Retinal pigment epithelial cell (primary cell): ENCODE data around the gene INHA.
A peak's percentile ranks its signal among the peaks of the same experiment; 100 is the strongest.

ENCODE experiments used
- DNase-seq: peaks from one replicate; pipeline ENCODE4 v3.0.0-alpha.2; 2010; ENCODE audit warnings: low read depth
- H3K4me3 ChIP-seq: 2 replicates; pipeline ENCODE4 v1.5.1; 2011; ENCODE audit warnings: mild to moderate bottlenecking, low read length, control low read depth, moderate library complexity
- CTCF ChIP-seq: conservative IDR thresholded peaks from 2 replicates; pipeline ENCODE4 v1.5.1; 2011; ENCODE audit warnings: low read depth, low read length, control low read depth, inconsistent platforms

The INHA gene

GRCh38 chr2:219541611-219542180 is 30.4 kb upstream of the INHA start:
- DNase-seq = no peak
- peak overlapping the region; percentile 82 for H3K4me3 ChIP-seq
- peak; percentile 87 for TF ChIP-seq CTCF

- TF ChIP-seq CTCF = no peak
- H3K4me3 ChIP-seq = peak overlapping the region; percentile 82
- no peak for DNase-seq
Observed at GRCh38 chr2:219542931-219543595, 29.0 kb upstream of the INHA start.

GRCh38 chr2:219543596-219544358 is 28.3 kb upstream of the INHA start, which contains the start of the genes CHPF and TMEM198:
Gene CHPF, minus strand, starts transcription at chr2:219543809. Its CDS starts 271 bp downstream, at chr2:219543538.
Gene TMEM198, plus strand, starts transcription at chr2:219544028. Its CDS starts 700 bp downstream, at chr2:219544728.
- peak within 1 kb of the TSS; percentile 82 for H3K4me3 ChIP-seq
- no peak for TF ChIP-seq CTCF
- peak; percentile 95 for DNase-seq

DNA sequence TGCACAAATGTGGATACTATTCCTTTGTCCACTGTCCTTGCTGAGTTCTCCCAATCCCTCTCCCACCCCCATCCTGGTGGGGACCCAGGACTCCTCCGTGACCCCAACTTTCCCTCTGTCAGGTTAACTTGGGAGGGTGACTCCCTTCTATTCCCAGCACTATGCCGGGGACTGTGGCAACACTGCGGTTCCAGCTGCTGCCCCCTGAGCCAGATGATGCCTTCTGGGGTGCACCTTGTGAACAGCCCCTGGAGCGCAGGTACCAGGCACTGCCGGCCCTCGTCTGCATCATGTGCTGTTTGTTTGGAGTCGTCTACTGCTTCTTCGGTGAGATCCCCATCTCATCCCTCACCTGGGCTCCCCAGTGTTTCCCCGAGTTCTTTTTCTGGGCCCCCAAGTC is 27.5 kb upstream of the INHA start:
- no peak for DNase-seq
- no peak for TF ChIP-seq CTCF
- peak overlapping the region; percentile 82 for H3K4me3 ChIP-seq

DNA sequence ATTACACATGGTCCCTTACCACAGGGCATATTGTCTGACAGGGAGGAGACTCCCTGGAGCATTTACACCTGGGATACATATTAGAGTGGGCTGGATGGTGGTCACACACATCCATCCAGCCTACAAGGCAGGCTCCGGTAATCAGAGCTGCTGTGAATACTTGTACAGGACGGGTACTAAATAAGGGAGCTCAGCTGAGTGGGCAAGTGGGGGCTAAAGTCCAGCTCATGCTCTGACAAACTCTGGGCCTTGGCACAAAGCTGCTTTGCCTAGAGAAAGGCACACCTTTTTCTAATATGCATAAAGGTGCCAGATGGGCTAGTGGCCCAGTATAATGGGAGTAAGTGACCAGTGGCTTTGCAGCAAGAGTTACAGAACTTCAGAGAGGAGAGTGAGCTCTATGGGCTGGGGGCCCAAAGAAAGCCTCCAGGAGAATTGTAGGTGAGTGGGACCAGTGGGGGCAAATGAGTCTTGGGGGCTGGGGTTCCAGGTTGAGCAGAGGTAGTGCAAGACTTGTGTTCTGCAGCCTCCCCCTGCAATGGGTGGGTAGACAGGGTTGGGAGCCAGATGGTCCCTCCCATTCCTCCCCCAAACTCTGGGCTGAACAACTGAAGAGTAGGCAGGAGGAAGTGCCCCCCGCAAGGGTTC is 26.7 kb upstream of the INHA start:
- TF ChIP-seq CTCF = no peak
- DNase-seq = no peak
- H3K4me3 ChIP-seq = no peak overlapping the region

DNA sequence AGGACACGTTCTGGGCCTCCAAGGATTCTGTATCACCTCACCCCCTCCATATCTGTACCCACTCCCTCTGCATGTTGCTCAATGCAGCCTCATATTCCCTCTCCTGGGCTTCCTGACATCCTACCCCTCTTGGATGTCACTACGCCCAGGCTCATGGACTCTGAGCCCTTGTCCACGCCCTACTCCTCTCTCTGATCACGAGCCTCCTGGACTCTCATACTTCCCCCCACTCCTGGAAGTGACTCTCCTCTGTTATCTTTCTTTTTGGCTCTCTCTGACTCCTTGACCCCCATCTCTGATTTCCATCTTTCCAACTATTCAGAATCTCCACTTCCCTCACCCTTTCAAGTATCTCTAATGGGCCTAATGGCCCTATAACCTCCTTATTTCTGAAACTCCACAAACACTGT is 26.2 kb upstream of the INHA start:
- DNase-seq = no peak
- H3K4me3 ChIP-seq = no peak overlapping the region
- TF ChIP-seq CTCF = no peak
